ENCODE data around the gene PRH2.

The PRH2 gene

GRCh38 chr12:10928746-10929286 is at the start of gene PRH2:
PRH2 (plus strand) TSS chr12:10929236; CDS start chr12:10929274, 38 bp downstream.
- no peak for DNase-seq

GRCh38 chr12:10884086-10884725 is 44.8 kb upstream of the PRH2 start, which contains the start of gene PRH1:
PRH1 (minus strand) TSS chr12:10884255; CDS start chr12:10884217, 38 bp downstream.
- no peak for DNase-seq

GRCh38 chr12:10889226-10889625 is 39.8 kb upstream of the PRH2 start:
- no peak for DNase-seq

GRCh38 chr12:10891937-10892336 is 37.1 kb upstream of the PRH2 start:
- DNase-seq, result no peak

- DNase-seq, result no peak
Measured at GRCh38 chr12:10896854-10897253, 32.2 kb upstream of the PRH2 start.

GRCh38 chr12:10900530-10900929 is 28.5 kb upstream of the PRH2 start:
- no peak for DNase-seq

- no peak for DNase-seq
Measured at GRCh38 chr12:10900972-10901371, 28.1 kb upstream of the PRH2 start.

- DNase-seq, result no peak
Measured at GRCh38 chr12:10901427-10901826, 27.6 kb upstream of the PRH2 start.

- DNase-seq, result no peak
Measured at GRCh38 chr12:10904686-10905085, 24.4 kb upstream of the PRH2 start.

GRCh38 chr12:10909462-10909861 is 19.6 kb upstream of the PRH2 start, which contains the start of gene TAS2R13:
TAS2R13 (minus strand) TSS chr12:10909562; CDS start chr12:10909298, 264 bp downstream.
- DNase-seq, result no peak

GRCh38 chr12:10910380-10910779 is 18.7 kb upstream of the PRH2 start:
- DNase-seq, result no peak

GRCh38 chr12:10919809-10920208 is 9.2 kb upstream of the PRH2 start:
- no peak for DNase-seq

- DNase-seq, result no peak
Measured at GRCh38 chr12:10926269-10926668, 2.8 kb upstream of the PRH2 start.

- no peak for DNase-seq
Measured at GRCh38 chr12:10936506-10936905, 7.5 kb downstream of the PRH2 start.

GRCh38 chr12:10939163-10939562 is 10.1 kb downstream of the PRH2 start, which contains the start of gene TAS2R14:
TAS2R14 (minus strand) TSS chr12:10939263; CDS start chr12:10939207, 56 bp downstream.
- no peak for DNase-seq

- no peak for DNase-seq
Measured at GRCh38 chr12:10940389-10940788, 11.4 kb downstream of the PRH2 start.

GRCh38 chr12:10941369-10941768 is 12.3 kb downstream of the PRH2 start:
- no peak for DNase-seq

GRCh38 chr12:10941916-10942607 is 13.0 kb downstream of the PRH2 start:
- DNase-seq, result no peak

- no peak for DNase-seq
Measured at GRCh38 chr12:10943167-10943566, 14.1 kb downstream of the PRH2 start.

GRCh38 chr12:10952645-10953044 is 23.6 kb downstream of the PRH2 start:
- no peak for DNase-seq

- no peak for DNase-seq
Measured at GRCh38 chr12:10956085-10956484, 27.0 kb downstream of the PRH2 start.

- no peak for DNase-seq
Measured at GRCh38 chr12:10957741-10958140, 28.7 kb downstream of the PRH2 start.

GRCh38 chr12:10959804-10960203 is 30.8 kb downstream of the PRH2 start:
- DNase-seq, result no peak

GRCh38 chr12:10960211-10960610 is 31.2 kb downstream of the PRH2 start:
- no peak for DNase-seq

Data from NCI-H1436 treated with DMSO at 0.1 percent for 48 hours (cell line).